ENCODE results near the gene NR1I3. TPM values are rescaled to one million over a fixed set of nuclear protein-coding genes. Genes with fewer than 3 reads are reported as not detected.
"Not testable (repeated sequence)": the region's sequence is repeated elsewhere in the genome, so short reads cannot be mapped to it uniquely, and the experiment has no call there.

Gene NR1I3
- total RNA-seq, 1 donor from 2014 or later: not detected

GRCh38 chr1:161229896-161230295 lies 8.1 kb downstream of the NR1I3 start:
- intact Hi-C loops (cut with micrococcal nuclease): no loop called here
- no peaks in the 10 kb centered on the region for H3K9me3 Mint-ChIP-seq
- no peaks in the 10 kb centered on the region for H3K27me3 Mint-ChIP-seq
- H3K27ac Mint-ChIP-seq: no peak overlapping the region
- DNase-seq: peak; percentile 60
- peaks cover 18% of the 10 kb centered on the region for H3K36me3 Mint-ChIP-seq (ENCODE audit: low read depth)
- H3K4me3 Mint-ChIP-seq: no peak overlapping the region
- H3K4me1 Mint-ChIP-seq: peaks cover 27% of the 10 kb centered on the region

GRCh38 chr1:161228032-161228431 lies 10.0 kb downstream of the NR1I3 start:
- peaks cover 18% of the 10 kb centered on the region for H3K36me3 Mint-ChIP-seq (ENCODE audit: low read depth)
- peak overlapping the region; percentile 99 for H3K4me3 Mint-ChIP-seq
- no peaks in the 10 kb centered on the region for H3K9me3 Mint-ChIP-seq
- no peaks in the 10 kb centered on the region for H3K27me3 Mint-ChIP-seq
- intact Hi-C loops (cut with micrococcal nuclease): no loop called here
- H3K27ac Mint-ChIP-seq: peak overlapping the region; percentile 99
- H3K4me1 Mint-ChIP-seq: peaks cover 29% of the 10 kb centered on the region
- DNase-seq: peak; percentile 57

DNA sequence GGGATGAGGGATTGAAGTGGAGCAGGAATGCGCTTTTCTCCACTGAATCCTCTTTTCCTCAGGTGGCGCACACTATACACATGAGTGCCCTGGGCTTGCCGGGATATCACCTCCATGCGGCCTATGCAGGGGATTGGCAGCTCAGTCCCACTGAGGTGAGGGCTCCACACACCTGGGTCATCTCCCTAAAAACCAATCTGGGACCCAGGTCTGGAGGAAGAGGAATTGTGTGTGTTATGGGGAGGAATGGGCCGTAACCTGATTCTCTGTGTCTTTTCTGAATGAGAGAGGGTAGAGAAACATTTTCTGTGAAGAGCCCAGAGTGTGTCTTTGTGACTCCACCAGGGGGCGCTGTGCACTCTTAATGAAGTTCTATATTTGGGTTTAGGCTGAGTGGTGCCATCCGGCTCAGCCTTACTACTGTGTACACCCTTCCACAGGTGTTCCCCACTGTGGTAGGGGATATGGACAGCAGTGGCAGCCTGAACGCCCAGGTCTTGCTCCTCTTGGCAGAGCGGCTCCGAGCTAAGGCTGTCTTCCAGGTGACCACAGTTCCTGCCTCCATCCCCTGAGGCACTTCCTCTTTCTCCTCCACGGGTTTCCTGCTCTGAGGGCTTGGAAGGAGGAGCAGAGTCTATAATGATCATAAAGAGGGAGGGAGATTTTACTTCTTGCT lies 10.7 kb downstream of the NR1I3 start:
- peak; percentile 96 for DNase-seq
- peaks cover 29% of the 10 kb centered on the region for H3K4me1 Mint-ChIP-seq
- peaks cover 18% of the 10 kb centered on the region for H3K36me3 Mint-ChIP-seq (ENCODE audit: low read depth)
- no peaks in the 10 kb centered on the region for H3K9me3 Mint-ChIP-seq
- H3K27ac Mint-ChIP-seq: peak overlapping the region; percentile 99
- intact Hi-C loops (cut with micrococcal nuclease): loop anchor here (1.0 to 2.0 kb wide), 3 partner anchors 64 to 155 kb away; partner anchors contain the start of gene SDHC
- H3K4me3 Mint-ChIP-seq: peak overlapping the region; percentile 99
- no peaks in the 10 kb centered on the region for H3K27me3 Mint-ChIP-seq

GRCh38 chr1:161226759-161227158 lies 11.2 kb downstream of the NR1I3 start:
- H3K36me3 Mint-ChIP-seq (ENCODE audit: low read depth): peaks cover 18% of the 10 kb centered on the region
- H3K27ac Mint-ChIP-seq: peak overlapping the region; percentile 99
- H3K4me1 Mint-ChIP-seq: peaks cover 29% of the 10 kb centered on the region
- no peaks in the 10 kb centered on the region for H3K27me3 Mint-ChIP-seq
- intact Hi-C loops (cut with micrococcal nuclease): loop anchor here (1.0 to 2.0 kb wide), 3 partner anchors 65 to 156 kb away; partner anchors contain the start of gene SDHC
- no peak for DNase-seq
- no peaks in the 10 kb centered on the region for H3K9me3 Mint-ChIP-seq
- peak overlapping the region; percentile 99 for H3K4me3 Mint-ChIP-seq

DNA sequence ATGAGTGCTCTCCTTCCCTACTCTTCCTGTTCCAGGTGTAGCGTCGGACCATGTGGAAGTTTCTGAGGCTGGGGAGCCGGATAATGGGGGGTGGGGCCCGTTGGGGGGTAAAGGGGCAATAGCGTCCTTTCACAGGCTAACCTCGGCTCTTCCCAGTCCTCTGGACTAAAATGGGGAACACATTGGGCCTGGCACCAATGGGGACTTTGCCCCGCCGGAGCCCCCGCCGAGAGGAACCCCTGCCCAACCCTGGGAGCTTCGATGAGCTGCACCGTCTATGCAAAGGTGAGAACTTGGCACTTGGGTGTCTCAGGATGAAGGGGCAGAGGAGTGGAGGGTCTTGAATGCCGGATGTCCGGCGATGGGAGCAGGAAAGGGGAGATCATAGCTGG lies 11.7 kb downstream of the NR1I3 start:
- intact Hi-C loops (cut with micrococcal nuclease): loop anchor here (2.0 kb wide), 1 partner anchor 88 kb away; the partner anchor contains the start of gene SDHC
- H3K27me3 Mint-ChIP-seq: no peaks in the 10 kb centered on the region
- H3K9me3 Mint-ChIP-seq: no peaks in the 10 kb centered on the region
- H3K27ac Mint-ChIP-seq: peak overlapping the region; percentile 99
- peaks cover 29% of the 10 kb centered on the region for H3K4me1 Mint-ChIP-seq
- peaks cover 18% of the 10 kb centered on the region for H3K36me3 Mint-ChIP-seq (ENCODE audit: low read depth)
- peak overlapping the region; percentile 99 for H3K4me3 Mint-ChIP-seq
- DNase-seq: peak; percentile 70

- H3K9me3 Mint-ChIP-seq: no peaks in the 10 kb centered on the region
- intact Hi-C loops (cut with micrococcal nuclease): loop anchor here (1.0 to 2.0 kb wide), 4 partner anchors 15 to 89 kb away; partner anchors contain the start of genes NDUFS2 and SDHC
- H3K4me1 Mint-ChIP-seq: peaks cover 31% of the 10 kb centered on the region
- peak within 1 kb of the TSS; percentile 99 for H3K4me3 Mint-ChIP-seq
- no peaks in the 10 kb centered on the region for H3K27me3 Mint-ChIP-seq
- H3K36me3 Mint-ChIP-seq (ENCODE audit: low read depth): peaks cover 18% of the 10 kb centered on the region
- peak within 1 kb of the TSS; percentile 99 for H3K27ac Mint-ChIP-seq
- DNase-seq: peak; percentile 97
These were observed 12.3 kb downstream of the NR1I3 start, which contains the start of gene TOMM40L for GRCh38 chr1:161225534-161226319. TSS of gene TOMM40L (plus strand) at chr1:161226060. CDS start at chr1:161226490, 430 bp downstream.

DNA sequence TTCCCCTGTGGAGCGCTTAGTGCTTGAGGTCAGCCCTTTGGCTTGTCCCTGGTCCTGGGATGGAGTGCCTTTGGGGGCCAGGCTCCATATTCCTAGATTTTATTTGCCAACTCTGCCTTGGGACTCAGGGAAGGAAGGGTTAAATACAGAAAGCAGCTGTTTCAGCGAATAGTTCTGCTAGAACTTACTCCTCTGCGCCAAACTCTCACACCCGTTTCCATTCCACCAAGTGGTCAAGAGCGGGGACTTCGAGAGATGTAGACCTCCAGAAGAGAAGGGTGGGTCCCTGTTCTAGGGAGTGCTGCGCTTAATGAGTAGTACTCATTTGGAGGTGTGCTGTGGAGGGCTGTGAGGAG lies 12.8 kb downstream of the NR1I3 start:
- Mint-ChIP-seq H3K4me3 (peak overlapping the region; percentile 99), H3K36me3 (ENCODE audit: low read depth) (peaks cover 17% of the 10 kb centered on the region), H3K4me1 (peaks cover 31% of the 10 kb centered on the region), H3K27me3 (no peaks in the 10 kb centered on the region), H3K9me3 (no peaks in the 10 kb centered on the region), H3K27ac (peak overlapping the region; percentile 99)
- intact Hi-C loops (cut with micrococcal nuclease): loop anchor here (1.0 to 2.0 kb wide), 3 partner anchors 14 to 43 kb away; partner anchors contain the start of gene NDUFS2
- no peak for DNase-seq

- H3K27me3 Mint-ChIP-seq, H3K9me3 Mint-ChIP-seq, H3K4me3 Mint-ChIP-seq, DNase-seq, H3K27ac Mint-ChIP-seq: not testable (repeated sequence)
- Mint-ChIP-seq H3K4me1 (peaks cover 33% of the 10 kb centered on the region), H3K36me3 (ENCODE audit: low read depth) (peaks cover 16% of the 10 kb centered on the region)
- intact Hi-C loops (cut with micrococcal nuclease): loop anchor here (1.0 to 2.0 kb wide), 3 partner anchors 14 to 42 kb away; partner anchors contain the start of gene NDUFS2
These were observed 13.3 kb downstream of the NR1I3 start for GRCh38 chr1:161224695-161225087.

DNA sequence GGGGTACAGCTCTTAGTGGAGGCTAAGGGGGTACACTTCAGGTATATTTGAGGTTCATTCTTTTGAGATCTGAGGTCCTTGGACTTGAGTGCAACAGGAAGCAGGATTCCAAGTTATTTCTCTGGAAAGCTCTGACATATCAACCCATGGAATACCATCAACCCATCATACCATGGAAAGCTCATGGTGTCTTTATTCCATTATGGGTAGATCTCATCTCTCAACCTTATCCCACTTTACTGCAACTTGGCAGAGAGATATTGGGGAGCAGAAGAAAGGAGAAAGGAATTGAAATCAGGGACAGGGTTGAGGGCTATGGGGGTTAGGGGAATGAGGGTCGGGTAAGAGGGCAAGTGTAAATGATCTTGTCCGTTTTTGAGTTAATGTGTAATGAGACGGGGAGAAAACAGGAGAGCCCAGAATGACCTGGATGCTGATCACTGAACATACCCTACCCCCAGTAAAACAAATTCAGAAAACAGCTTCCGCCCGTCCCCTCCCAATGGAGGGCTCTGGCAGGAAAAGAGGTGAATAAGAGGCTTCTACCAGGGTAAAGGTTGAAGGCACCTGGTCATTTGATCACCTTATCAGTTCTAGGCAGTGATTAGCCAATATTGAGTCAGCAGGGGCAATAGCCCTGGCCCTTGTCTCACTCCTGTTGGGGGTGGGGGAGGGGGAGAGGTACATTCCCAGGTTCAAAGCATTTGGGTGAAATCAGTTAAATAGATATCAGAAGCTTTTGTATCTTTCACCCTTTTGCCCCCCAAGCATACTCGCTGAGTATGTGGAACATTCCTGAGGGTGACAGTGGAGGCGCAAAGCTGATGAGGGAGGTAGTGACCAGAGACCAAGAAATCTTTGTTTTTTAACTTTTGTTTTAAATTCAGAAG lies 14.0 kb downstream of the NR1I3 start:
- Mint-ChIP-seq H3K36me3 (ENCODE audit: low read depth) (peaks cover 12% of the 10 kb centered on the region), H3K4me3 (no peak overlapping the region), H3K4me1 (peaks cover 33% of the 10 kb centered on the region), H3K9me3 (no peaks in the 10 kb centered on the region), H3K27ac (no peak overlapping the region), H3K27me3 (no peaks in the 10 kb centered on the region)
- intact Hi-C loops (cut with micrococcal nuclease): loop anchor here (2.0 kb wide), 1 partner anchor 13 kb away; no protein-coding TSS in a partner anchor
- DNase-seq: no peak

DNA sequence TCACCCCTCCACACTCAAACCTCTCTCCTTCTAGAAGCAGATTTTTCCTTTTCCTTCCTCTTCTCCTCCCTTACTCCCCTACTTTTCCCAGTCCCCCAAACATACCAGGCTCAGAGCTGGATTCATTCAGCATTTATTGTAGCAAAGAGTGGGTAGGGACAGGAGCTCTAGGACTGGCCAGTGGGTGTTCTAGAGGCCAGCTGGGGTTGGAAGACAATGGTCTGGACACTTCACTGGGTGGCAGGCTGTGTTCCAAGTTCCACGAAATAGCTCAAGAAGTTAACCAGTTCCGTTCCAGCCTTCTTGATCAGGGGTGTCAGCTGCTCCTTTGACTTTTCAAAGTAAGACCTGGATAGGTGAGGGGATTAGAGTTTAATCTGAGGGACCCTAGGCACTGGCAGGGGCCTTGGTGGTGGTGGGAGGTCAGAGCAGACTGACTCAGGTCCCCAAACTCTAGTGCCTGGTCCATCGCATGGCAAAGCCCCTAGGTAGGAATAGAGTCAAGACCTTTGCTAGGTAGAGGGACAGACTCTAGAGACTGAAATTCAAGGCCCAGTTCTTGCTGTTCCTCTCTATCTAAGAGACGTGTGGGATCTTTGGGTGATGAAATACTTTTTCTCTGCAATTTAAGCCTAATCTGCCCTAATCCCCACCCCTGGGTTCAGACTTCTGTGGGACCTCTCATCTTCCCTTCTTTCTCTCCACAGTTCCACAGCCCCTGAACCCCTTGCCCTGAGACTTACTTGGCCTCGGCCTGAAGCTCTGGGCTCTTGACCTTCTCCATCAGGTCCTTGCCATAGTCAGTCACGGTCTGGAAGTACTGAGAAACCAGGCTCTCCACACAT lies 15.6 kb downstream of the NR1I3 start:
- intact Hi-C loops (cut with micrococcal nuclease): no loop called here
- Mint-ChIP-seq H3K9me3 (no peaks in the 10 kb centered on the region), H3K4me3 (no peak overlapping the region), H3K36me3 (ENCODE audit: low read depth) (peaks cover 2% of the 10 kb centered on the region), H3K4me1 (peaks cover 40% of the 10 kb centered on the region), H3K27ac (no peak overlapping the region), H3K27me3 (no peaks in the 10 kb centered on the region)
- no peak for DNase-seq

- intact Hi-C loops (cut with micrococcal nuclease): no loop called here
- no peaks in the 10 kb centered on the region for H3K9me3 Mint-ChIP-seq
- H3K4me3 Mint-ChIP-seq: no peak overlapping the region
- DNase-seq: no peak
- no peak overlapping the region for H3K27ac Mint-ChIP-seq
- no peaks in the 10 kb centered on the region for H3K27me3 Mint-ChIP-seq
- peaks cover 34% of the 10 kb centered on the region for H3K4me1 Mint-ChIP-seq
- H3K36me3 Mint-ChIP-seq (ENCODE audit: low read depth): peaks cover 3% of the 10 kb centered on the region
These were observed 18.0 kb downstream of the NR1I3 start for GRCh38 chr1:161220002-161220401.

DNA sequence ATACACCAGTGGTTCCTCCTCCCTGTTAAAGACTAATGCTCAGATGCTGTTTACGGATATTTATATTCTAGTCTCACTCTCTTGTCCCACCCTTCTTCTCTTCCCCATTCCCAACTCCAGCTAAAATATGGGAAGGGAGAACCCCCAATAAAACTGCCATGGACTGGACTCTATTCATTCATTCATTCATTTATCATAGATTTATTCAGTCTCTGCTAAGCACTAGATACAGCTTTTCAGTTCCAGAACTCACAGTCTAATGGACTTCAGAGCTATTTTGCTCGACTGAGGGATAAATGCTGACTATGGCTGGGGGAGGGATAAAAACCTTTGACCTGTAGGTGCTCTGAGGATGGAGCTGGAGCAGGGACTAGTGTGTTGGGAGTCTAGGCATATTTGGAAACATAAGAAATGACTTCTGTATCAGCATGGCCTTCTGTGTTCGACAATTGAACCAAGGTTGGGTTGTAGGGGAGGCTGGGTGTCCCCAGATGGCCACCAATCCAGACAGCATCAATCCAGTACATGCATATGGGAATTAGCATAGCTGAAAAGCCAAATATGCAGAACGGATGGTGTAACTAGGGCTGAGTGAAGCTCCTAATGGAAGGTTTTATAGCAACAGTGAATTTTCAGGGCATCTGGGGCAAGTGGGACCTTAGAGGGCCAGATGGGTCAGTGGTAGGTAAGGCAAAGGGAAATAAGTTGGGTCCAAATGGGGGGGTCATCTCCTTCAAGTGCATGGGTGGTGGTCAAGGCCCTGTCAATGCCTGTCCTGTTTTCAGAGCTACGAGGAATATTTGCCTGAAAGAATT lies 18.7 kb downstream of the NR1I3 start:
- no peaks in the 10 kb centered on the region for H3K27me3 Mint-ChIP-seq

More for the DNA sequence above, 18.7 kb downstream of the NR1I3 start:
- Mint-ChIP-seq H3K4me1 (peaks cover 38% of the 10 kb centered on the region), H3K9me3 (no peaks in the 10 kb centered on the region), H3K36me3 (ENCODE audit: low read depth) (peaks cover 8% of the 10 kb centered on the region), H3K4me3 (no peak overlapping the region), H3K27ac (no peak overlapping the region)
- intact Hi-C loops (cut with micrococcal nuclease): no loop called here
- DNase-seq: no peak

All from activated CD4-positive, alpha-beta T cell treated with anti-CD3 and anti-CD28 coated beads, Interleukin-2, amount 10 ng/mL, durations not matched to agents 24 days and 14 days (primary cell).